Pancreas (tissue), 10 donors: ENCODE results near the gene ETNK2. TPM values are rescaled to one million over a fixed set of nuclear protein-coding genes. Genes with fewer than 3 reads are reported as not detected.

Experiments used
- ATAC-seq, 4 donors: fragments of 200-7000 bp; cut with Tn5 transposase; one replicate each; pipeline versions ENCODE4 v1.8.0 to v1.9.1; 2020; ENCODE audit warnings: mild to moderate bottlenecking in 4 of 4, moderate library complexity in 4 of 4
- DNase-seq, 6 donors: peaks; one replicate each; pipeline ENCODE4 v3.0.0-alpha.2; 2020
- FAIRE-seq: peaks from 2 replicates; lab custom pipeline; 2012; peaks lifted over from hg19 to GRCh38; lab: Jason Lieb, UNC
- H3K27ac ChIP-seq, 4 donors: fragments of 200-600 bp; sonication (generic); 1 replicate in 3 of 4; 2 replicates in 1 of 4; pipeline versions ENCODE4 v1.5.0 to v1.8.0; 2020
- H3K27me3 ChIP-seq, 4 donors: fragments of 200-600 bp; one replicate each; pipeline ENCODE4 v1.8.0; 2021
- H3K36me3 ChIP-seq, 3 donors: fragments of 200-600 bp; sonication (generic) in 1 of 3; one replicate each; pipeline versions ENCODE4 v1.5.0 to v1.8.0; 2020 to 2021
- H3K4me1 ChIP-seq, 3 donors: fragments of 200-600 bp; one replicate each; pipeline ENCODE4 v1.8.0; 2021
- H3K4me3 ChIP-seq, 4 donors: fragments of 200-600 bp; sonication (generic) in 2 of 4; one replicate each; pipeline versions ENCODE4 v1.5.0 to v1.8.0; 2020 to 2021
- H3K9me3 ChIP-seq, 4 donors: fragments of 200-600 bp; one replicate each; pipeline ENCODE4 v1.8.0; 2021
- CTCF ChIP-seq, 4 donors: fragments of 200-600 bp; sonication (generic) in 3 of 4; IDR thresholded peaks; one replicate each; pipeline versions ENCODE4 v1.5.0 to v1.8.0; 2021; ENCODE audit warnings: antibody characterized with exemption in 4 of 4
- WGBS, 2 donors: extraction: QIAGEN DNeasy Blood & Tissue Kit; methylation state at CpG; one replicate each; pipeline ENCODE4 v1.1.7; 2013; 5-methylcytosine and 5-hydroxymethylcytosine counted together
- intact Hi-C, 3 donors: fragments of 100-400 bp; cut with DNase I; formaldehyde crosslinking; loops; one replicate each; pipeline versions ENCODE4 v1.11.1 to v1.14.2; 2022
- polyA plus RNA-seq, 2 donors: library from polyadenylated mRNA; stranded (reverse); fragments of 200-250 nt; gene quantifications; one replicate each; pipeline ENCODE4 v1.2.3, GENCODE V29; 2013
- total RNA-seq, 6 donors: library from RNA; stranded (reverse); fragmentation: NEBNext Ultra II Directional in 4 of 6; extraction: Animal tissue kit (Norgen Biotek cat#: 25700) in 4 of 6; gene quantifications; one replicate each; pipeline versions ENCODE4 v1.2.1 to v1.2.4, GENCODE V29; 2021 to 2023
- donor health status: healthy with polysubstance abuse.
- donor health status: DM: no; HTN: no; CAD: no; lungs with moderate emphysema.
- donor health status: DM: no; HTN: no; CAD: no.
- donor health status: control.
- donor health status: control.
- donor health status: Bipolar disorder and iron deficiency.
- donor health status: DM: yes; HTN: yes; CAD: no.
- donor health status: DM: no; HTN: no; CAD: no.
- donor health status: DM: no; HTN: no; CAD: no.
- donor health status: DM: yes; HTN: yes; CAD: no.

Gene ETNK2
- total and polyA plus RNA-seq, 8 donors, result 3.8 to 15.5 (median 6.9) TPM

GRCh38 chr1:204170494-204171155 is 18.8 kb upstream of the ETNK2 start:
- no peak overlapping the region for H3K27ac ChIP-seq
- no peaks in the 10 kb centered on the region for H3K36me3 ChIP-seq
- TF ChIP-seq CTCF (IDR thresholded peaks at IDR 0.05), result no peak
- no peak for FAIRE-seq
- peak; percentile 59 to 88 (median 72) for ATAC-seq
- 38 to 42% methylated on average over 3 of the region's 3 CpGs for WGBS, 2 donors
- H3K4me3 ChIP-seq, result no peak overlapping the region
- H3K9me3 ChIP-seq, result no peaks in the 10 kb centered on the region
- intact Hi-C loops, result no loop called here
- H3K27me3 ChIP-seq, result no peaks in the 10 kb centered on the region
- no peak for DNase-seq
- peaks cover 0 to 8% (median 0%) of the 10 kb centered on the region in 3 donors for H3K4me1 ChIP-seq

GRCh38 chr1:204169858-204170257 is 18.0 kb upstream of the ETNK2 start:
- Histone ChIP-seq H3K27me3 (no peaks in the 10 kb centered on the region), H3K4me3 (no peak overlapping the region), H3K9me3 (no peaks in the 10 kb centered on the region), H3K36me3 (no peaks in the 10 kb centered on the region), H3K4me1 (peaks cover 0 to 8% (median 0%) of the 10 kb centered on the region in 3 donors), H3K27ac (no peak overlapping the region)
- ATAC-seq (no peak), DNase-seq (no peak), FAIRE-seq (no peak)
- intact Hi-C loops, result no loop called here
- 77 to 94% methylated on average over 4 of the region's 4 CpGs for WGBS, 2 donors
- no peak for TF ChIP-seq CTCF (IDR thresholded peaks at IDR 0.05)

- no peak for FAIRE-seq
- no peak for TF ChIP-seq CTCF (IDR thresholded peaks at IDR 0.05)
- WGBS, 2 donors, result 79 to 89% methylated on average over 5 of the region's 5 CpGs
Measured at GRCh38 chr1:204167730-204168129, 15.9 kb upstream of the ETNK2 start.

GRCh38 chr1:204166219-204166618 is 14.4 kb upstream of the ETNK2 start, which contains the start of gene REN:
TSS of gene REN (minus strand) at chr1:204166337. CDS start at chr1:204166293, 44 bp downstream.
- H3K36me3 ChIP-seq, result no peaks in the 10 kb centered on the region
- no peaks in the 10 kb centered on the region for H3K27me3 ChIP-seq
- ATAC-seq (no peak), FAIRE-seq (no peak), DNase-seq (no peak)
- intact Hi-C loops, result no loop called here
- TF ChIP-seq CTCF (IDR thresholded peaks at IDR 0.05), result no peak
- no peaks in the 10 kb centered on the region for H3K4me1 ChIP-seq
- H3K9me3 ChIP-seq, result no peaks in the 10 kb centered on the region
- H3K27ac ChIP-seq, result no peak within 1 kb of the TSS
- whole genome bisulfite sequencing, 2 donors, result 69 to 77% methylated on average over 5 of the region's 5 CpGs
- H3K4me3 ChIP-seq, result no peak within 1 kb of the TSS

More at GRCh38 chr1:204167730-204168129, 15.9 kb upstream of the ETNK2 start:
- Histone ChIP-seq H3K4me1 (peaks cover 0 to 8% (median 0%) of the 10 kb centered on the region in 3 donors), H3K4me3 (no peak overlapping the region), H3K9me3 (no peaks in the 10 kb centered on the region), H3K27ac (no peak overlapping the region), H3K36me3 (no peaks in the 10 kb centered on the region), H3K27me3 (no peaks in the 10 kb centered on the region)
- intact Hi-C loops, result no loop called here
- DNase-seq (no peak), ATAC-seq (no peak)

GRCh38 chr1:204162494-204163074 is 10.7 kb upstream of the ETNK2 start:
- intact Hi-C loops, result loop anchor here in 1 of 3 donors (5.0 kb wide), 1 partner anchor 45 kb away; no protein-coding TSS in a partner anchor
- ATAC-seq, result peak; percentile 93 to 99 (median 98)
- WGBS, 2 donors, result 9 to 10% methylated on average over 7 of the region's 7 CpGs
- TF ChIP-seq CTCF (IDR thresholded peaks at IDR 0.05), result peak; percentile 98 to 100 (median 99)
- peak overlapping the region in 1 of 4 donors; percentile 7 for H3K27ac ChIP-seq
- no peak for FAIRE-seq
- H3K9me3 ChIP-seq, result no peaks in the 10 kb centered on the region
- no peak overlapping the region for H3K4me3 ChIP-seq
- H3K4me1 ChIP-seq, result no peaks in the 10 kb centered on the region
- DNase-seq, result peak; percentile 70 to 94 (median 86)
- no peaks in the 10 kb centered on the region for H3K27me3 ChIP-seq
- no peaks in the 10 kb centered on the region for H3K36me3 ChIP-seq
